ENCODE measurements around the gene CCDC106.

Gene CCDC106

DNA sequence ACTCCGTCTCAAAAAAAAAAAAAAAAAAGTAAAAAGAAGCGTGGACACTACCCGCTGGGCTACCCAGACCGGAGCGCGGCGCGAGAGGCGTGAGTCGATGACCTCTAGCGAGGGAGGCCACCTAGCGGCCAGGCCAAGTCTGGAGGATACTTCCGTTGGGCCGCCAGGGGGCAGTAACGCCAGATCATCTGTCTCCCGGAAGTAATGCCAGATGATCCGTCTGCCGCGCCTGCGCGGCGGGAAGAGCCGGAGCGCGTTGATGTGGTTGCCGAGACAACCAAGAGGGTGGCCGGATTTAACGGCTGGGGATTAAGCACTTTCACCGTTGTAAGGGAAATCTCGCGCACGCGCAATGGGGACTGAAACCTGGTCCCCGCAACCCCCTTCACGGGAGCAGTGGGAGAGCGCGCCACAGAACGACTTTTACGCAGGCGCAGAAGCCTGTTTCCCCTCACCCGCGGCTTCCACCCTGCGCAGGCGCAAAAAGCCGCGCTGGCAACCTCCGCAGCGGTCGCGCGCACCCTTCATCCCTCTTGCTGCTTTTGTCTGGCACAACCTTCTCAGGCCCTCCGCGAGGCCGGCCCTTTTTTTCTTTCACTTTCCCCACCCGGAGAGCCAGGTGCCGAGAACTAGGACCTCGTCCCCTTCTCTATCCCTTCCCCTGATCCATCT lies 5.8 kb downstream of the CCDC106 start:
- peak; percentile 98 for DNase-seq

DNA sequence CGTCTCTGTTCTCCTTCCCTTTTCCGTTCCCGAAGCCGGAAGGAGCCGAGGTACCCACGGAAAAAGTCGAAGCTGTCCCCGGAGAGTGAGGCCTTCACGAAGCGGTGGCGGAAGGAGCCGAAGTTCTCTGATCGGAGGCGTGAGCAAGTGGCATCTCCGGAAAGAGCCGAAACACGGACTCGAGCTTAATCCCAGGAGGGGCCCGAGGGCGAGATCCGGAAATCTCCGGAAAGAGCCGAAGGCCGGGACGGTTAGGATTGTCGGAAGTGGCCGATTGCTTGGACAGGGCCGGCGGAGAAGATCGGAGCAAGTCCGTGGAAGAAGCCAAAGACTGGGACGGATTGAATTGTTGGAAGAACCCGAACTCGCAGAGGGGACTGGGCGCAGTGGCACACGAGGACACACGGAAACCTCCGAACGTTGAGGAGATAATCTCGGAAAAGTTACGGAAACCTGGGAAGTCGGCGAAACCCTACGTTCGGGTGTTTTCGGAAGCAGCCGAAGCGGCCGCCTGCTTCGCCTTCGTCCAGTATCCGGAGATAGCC lies 6.4 kb downstream of the CCDC106 start:
- DNase-seq: peak; percentile 99

DNA sequence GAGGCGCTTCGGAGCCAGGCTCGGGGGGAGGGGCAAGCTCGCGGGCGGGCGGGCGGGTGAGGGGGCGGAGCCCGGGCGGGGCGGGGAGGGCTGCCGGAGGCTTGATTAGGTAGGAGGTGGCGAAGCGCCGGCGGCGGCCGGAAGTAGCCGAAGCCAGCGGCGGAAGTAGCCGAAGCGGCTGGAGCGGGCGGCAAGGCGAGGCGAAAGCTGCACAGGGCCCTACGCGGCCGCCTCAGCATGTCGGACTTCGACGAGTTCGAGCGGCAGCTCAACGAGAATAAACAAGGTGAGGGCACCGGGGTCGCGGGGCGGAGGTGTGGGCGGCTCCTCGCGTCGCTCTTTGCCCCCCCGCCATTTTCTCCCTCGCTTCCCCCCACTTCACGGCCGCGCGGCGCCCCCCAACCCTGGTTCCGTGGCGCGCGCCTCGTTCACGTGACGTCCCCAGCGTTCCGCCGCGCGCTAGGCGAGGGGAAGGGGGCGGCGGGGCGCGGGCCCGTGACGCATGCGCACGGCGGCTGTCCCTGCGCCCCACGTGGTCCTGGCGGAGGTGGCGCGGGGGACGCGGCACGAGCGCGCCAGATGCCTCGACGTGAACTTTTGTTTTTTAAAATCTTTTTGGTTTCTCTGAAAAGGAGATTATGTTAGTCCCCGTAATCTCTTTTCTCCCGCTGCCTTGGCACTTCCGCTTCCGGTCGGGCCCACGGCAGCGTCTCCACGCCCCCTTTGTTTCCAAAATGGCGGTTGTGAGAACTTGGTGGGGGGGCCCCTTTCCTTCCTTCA lies 7.0 kb downstream of the CCDC106 start, which contains the start of gene U2AF2:
TSS of gene U2AF2 (plus strand) at position 168 of the 780 bp plus-strand sequence. CDS start at position 238, 70 bp downstream.
- peak; percentile 98 for DNase-seq

DNA sequence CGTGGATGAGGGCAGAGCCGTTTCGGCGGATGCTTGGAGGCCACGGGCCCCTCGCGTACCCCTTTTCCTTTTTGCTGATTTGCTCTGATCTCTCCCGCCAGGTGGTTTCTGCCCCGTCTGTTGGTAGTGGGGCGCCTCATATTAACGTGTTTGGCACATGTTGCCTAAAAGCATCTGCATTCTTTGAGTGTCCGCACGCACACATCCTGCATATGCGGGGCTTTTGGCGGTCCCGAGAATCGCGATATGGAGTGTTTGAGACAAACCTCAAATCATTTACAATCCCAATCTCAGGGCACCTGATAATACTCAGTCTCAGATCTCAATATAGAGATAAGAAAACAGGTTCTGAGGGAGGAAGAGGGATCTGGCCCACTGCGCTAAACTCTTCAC lies 7.6 kb downstream of the CCDC106 start:
- DNase-seq: no peak

DNA sequence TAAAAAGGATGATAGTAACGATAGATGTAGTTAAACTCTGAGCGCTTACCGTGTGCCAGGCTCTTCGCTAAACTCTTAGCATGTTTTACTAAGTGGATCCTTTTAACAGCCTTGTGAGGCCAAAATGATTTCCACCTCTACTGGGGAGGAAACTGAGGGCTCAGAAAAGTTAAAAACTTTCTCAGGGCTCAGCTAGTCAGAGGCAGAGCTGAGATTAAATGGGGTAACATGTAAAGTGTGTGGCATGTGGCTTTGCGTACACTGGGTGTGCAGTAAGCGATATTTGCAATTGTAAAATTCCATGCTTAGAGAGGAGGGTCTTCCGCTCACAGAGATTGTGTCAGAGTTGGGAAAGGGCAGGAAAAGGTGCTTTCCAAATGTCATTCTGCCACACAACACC lies 8.5 kb downstream of the CCDC106 start:
- no peak for DNase-seq

DNA sequence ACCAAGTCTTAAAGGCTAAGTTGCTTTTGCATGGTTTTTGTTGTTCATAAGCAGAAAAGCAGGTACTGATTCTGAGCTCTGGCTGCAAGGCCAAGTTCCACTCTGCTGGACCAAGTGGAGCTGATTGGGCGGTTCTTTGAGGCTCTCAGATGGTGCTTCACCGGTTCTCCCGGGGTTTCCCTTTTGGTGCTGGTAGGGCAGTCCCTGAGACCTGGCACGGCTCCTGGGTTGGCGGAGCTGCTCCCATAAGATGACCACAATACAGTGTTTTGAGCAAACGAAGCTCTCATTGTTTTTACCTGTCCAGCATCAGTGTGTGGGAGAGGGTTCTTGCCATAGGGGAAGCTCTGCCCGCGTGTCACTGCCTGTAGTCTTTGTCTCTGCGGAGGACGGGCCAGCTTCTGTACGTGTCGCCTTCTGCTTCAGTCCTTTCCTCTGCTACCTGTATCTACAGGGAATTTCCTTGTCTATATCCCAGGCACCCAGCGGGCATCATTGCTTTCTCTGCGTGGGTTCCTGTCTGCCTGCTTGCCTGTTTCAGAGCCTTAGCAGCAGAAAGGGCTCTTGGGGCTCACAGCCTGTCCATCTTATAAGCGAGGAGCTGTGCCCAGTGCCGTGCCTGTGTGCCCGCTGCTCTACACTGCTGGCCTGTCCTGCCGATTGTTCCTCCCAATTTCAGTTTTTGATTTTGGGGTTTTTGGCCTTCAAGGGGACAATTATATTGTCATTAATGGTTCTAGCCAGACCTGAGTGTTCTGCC lies 9.2 kb downstream of the CCDC106 start:
- no peak for DNase-seq

DNA sequence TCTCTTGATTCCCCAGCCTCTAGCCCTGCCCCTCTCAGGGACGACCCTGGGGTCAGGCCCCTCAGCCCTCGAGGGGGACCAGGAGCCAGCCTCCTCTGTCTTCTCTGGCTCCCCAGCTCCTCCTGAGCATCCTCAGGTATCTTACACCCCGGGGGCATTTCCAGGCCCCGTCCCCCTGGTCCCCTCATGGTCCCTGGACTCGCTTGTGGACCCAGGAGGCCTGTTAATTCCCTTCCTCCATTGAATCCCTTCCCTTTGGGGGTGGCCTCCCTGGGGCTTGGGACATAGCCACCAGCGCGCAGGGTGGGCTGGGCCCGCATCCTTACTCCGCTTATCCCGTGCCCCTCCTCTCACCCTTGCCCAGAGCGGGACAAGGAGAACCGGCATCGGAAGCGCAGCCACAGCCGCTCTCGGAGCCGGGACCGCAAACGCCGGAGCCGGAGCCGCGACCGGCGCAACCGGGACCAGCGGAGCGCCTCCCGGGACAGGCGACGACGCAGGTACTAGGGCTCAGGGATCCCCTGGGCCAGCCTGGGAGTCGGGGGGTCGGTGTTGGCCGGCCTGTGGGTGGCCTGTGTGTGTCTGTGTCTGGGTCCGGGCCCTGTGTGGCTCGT lies 10.9 kb downstream of the CCDC106 start:
- DNase-seq: no peak

DNA sequence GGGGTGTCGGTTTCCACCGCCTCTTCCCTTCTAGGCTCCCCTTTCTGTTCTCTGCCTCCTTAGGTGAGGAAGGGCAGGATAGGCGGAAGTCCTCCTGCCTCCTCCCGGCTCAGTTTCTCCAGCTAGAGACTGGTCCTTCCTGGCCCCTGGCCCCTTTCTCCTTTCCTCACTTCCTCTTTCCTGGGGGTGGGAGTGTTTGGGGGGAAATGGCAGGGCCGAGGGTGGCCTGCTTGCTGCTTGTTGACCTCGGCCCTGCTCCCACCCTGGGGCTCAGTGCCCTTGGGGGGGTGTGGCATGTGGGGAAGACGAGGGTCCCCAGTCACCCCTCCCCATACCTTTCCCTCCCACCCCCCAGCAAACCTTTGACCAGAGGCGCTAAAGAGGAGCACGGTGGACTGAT lies 11.8 kb downstream of the CCDC106 start:
- no peak for DNase-seq

DNA sequence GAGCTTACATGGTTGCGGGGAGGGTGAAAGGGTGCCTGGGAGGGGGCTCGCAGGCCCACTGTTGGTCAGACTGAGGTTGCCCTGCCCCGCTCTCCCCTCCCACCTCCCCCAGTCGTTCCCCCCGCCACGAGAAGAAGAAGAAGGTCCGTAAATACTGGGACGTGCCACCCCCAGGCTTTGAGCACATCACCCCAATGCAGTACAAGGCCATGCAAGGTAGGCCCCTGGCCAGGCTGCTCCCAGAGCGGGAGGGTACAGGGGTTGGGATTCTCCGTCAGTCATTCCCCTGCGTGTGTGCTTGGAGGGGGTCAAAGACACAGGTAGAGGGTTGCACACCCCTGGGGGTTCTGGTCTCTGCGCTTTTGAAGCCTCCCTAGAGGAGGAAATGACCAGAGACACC lies 12.4 kb downstream of the CCDC106 start:
- no peak for DNase-seq

DNA sequence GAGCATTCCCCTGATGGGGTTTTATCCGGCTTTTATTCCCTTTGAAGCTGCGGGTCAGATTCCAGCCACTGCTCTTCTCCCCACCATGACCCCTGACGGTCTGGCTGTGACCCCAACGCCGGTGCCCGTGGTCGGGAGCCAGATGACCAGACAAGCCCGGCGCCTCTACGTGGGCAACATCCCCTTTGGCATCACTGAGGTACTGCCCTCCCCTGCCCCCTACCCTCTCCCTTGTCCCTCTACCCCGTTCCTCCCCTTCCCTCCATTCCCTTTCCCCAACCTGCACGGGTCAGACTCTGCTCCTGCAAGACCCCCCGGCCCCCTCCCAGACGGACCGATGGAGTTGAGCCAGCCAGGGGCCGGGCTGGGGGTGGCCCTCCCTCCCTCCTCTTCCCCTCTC lies 13.0 kb downstream of the CCDC106 start:
- no peak for DNase-seq

DNA sequence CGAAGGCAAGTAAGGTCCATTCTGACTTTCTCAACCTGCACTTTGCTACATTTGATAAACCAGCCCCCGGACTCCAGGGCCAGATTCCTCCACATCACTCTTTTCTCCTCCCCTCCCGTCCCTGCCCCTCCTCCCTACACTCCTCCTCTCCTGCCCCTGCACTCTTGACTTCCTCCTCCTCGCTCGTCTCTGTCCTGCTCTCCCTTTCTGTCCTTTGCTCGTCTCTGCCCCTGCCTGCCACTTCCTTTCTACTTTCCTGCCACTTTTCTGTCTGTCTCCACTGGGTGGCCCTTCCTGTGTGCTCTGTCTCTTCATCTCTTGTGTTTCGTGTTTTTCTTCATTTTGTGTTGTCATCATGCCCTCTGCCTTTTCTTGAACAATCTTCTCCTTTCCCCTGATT lies 13.8 kb downstream of the CCDC106 start:
- DNase-seq: no peak

DNA sequence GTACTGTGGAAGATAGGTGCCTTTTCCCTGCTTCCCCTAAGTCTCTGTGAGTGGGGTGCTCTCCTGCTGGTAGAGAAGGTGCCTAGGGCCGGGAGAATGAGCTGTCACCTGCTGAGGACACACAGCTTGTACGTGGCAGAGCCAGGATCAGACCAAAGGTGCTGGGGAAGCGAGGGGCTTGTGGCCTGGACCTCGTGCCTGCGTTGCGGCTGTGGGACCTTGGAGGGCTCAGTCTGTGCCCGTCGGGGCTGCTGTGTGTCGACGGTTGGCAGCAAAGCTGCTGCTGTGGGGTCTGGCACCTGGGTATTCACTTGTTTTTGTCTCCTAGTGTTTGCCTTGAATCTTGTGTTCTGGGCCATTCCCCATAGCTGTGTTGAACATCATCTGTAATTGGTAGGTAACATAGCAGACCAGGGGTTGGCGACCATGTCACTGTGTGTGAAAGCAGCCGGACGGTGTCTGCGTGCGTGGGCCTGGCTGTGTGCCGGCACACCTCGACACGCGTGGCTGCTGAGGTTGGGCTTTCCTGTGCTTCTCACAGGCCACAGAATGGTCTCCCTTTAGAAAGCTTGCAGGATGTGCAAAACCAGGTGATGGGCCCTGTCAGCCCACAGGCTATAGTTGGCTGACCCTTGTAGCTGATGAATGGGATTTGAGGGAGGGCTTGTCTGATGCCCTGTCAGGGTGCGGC lies 16.0 kb downstream of the CCDC106 start:
- DNase-seq: no peak

DNA sequence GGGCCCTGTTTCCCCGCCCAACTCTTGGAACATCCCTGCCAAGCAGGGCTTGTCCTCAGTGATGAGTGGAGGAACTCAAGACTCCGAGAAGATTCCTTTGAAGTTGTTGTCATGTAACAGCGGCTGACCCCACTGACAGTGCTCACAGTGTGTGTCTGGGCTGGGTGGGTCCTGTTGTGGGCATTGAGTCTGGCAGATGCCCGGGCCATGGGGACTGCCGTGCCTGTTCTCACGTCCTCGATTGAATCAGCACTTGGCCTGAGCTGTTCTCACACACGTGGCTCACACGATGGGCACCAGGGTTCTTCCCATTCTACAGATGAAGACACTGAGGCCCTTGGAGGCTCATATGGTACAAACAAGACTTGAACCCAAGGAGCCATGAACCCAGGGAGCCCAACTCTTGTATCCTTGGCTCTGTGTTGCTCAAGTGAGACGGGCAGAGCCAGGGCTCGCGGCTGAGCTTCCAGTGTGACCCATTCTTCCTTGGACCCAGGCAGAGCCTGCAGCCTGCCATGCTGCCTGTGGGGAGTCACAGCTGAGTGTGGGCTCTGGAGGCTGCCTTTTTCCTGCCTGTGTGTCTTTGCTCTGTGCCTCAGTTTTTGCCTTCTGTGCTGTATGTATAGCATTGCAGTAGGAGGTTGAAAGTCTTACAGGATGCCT lies 18.5 kb downstream of the CCDC106 start:
- DNase-seq: no peak

DNA sequence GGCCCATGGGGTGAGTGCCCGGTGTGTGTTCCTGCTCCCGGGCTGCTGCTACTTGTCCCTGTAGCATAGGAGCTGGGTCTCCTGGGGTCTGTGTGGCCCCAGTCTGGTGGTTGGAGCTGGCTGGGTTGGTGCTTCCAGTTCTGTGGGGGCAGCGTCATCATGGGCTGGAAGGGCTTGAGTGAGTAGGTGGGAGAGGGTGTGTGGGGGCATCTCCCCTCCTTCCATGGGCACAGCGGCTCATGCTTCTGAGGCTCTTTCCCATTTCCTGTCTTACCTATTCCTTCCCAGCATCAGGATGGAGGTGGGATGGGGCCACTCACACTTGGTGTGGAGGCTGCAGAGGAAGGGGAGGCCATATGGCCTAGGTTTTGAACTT lies 19.0 kb downstream of the CCDC106 start:
- no peak for DNase-seq

DNA sequence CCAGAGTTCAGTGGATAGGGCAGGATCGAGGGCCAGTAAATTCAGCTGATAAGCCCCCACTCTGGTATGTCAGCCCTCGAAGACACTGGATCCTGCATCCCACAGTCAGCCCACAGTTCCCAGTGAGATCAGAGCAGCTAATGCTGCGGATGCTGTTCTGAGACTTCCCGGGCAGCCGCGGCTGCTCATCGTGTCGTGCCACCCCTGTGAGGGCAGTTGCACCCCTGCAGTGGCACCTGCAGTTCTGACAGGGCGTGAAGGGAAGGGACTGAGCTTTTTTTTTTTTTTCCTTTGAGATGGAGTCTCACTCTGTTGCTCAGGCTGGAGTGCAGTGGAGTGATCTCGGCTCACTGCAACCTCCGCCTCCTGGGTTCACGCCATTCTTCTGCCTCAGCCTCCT lies 19.5 kb downstream of the CCDC106 start:
- no peak for DNase-seq

DNA sequence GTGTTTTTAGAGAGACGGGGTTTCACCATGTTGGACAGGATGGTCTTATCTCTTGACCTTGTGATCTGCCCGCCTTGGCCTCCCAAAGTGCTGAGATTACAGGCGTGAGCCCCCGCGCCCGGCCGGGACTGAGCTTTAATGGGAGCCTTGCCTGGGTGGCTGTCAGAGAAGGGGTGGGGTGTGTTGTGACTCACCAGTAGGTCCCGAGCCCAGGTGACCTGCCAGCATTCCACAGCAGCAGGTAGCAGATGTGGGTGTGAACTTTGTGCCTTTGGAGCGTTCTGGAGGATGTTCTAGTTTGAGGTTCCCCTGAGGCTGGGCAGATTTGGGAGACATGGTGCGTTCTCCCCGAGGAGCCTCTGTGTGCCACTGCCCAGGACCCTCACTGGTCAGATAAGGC lies 19.9 kb downstream of the CCDC106 start:
- no peak for DNase-seq

DNA sequence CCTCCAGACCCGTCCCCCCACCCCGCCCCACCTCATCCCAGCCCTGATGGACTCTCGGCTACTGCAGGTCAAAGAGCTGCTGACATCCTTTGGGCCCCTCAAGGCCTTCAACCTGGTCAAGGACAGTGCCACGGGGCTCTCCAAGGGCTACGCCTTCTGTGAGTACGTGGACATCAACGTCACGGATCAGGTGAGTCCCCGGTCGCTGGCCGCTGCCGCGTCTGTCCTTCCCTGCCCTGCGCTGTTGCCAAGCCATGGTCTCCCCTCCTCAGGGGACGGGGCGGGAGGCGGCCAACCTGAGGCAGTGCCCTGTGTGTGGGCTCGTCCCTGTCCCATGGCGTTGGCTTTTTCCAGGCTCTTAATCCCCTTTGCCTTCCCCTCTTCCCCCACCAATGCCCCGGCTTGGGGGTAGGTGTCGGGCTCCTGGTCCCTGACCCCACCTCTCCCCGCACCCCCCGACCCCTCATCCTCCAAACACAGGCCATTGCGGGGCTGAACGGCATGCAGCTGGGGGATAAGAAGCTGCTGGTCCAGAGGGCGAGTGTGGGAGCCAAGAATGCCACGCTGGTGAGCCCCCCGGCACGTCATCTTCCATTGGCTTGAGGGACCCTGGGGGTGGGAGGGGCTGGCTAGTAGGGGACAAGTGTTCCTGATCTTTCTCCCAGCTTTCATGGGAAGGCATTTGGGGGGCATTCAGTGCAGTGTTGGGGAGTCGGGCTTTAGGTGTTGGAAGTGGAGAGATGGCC lies 20.8 kb downstream of the CCDC106 start:
- DNase-seq: no peak

DNA sequence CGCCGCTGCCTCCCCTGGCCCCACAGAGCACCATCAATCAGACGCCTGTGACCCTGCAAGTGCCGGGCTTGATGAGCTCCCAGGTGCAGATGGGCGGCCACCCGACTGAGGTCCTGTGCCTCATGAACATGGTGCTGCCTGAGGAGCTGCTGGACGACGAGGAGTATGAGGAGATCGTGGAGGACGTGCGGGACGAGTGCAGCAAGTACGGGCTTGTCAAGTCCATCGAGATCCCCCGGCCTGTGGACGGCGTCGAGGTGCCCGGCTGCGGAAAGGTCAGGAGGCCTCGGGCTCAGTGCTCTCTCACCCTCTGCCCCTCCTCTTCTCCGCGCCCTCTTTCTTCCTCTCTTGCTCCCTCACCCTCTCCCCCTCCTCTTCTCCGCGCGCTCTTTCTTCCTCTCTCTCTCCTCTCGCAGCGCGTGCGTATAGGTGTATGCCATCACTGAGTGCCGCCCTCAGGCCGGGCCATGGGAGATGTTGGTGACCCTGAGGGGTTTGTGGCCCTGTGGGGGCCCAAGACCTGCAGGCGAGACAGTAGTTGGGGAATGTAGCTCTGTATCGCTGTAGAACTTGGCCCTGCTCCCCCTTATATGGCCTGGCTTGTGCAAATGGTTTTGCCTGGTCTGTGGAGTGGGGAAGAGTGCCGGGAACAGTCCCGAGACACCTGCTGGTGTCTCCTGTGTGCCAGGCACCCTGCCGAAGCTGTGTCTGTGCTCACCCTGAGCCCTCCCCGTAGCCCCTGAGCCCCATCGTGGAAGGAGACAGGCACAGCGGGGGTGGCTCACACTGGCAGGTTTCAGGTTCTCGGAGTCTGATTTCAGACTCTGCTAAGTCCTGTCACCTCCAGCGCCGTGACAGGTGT lies 21.6 kb downstream of the CCDC106 start:
- DNase-seq: no peak

DNA sequence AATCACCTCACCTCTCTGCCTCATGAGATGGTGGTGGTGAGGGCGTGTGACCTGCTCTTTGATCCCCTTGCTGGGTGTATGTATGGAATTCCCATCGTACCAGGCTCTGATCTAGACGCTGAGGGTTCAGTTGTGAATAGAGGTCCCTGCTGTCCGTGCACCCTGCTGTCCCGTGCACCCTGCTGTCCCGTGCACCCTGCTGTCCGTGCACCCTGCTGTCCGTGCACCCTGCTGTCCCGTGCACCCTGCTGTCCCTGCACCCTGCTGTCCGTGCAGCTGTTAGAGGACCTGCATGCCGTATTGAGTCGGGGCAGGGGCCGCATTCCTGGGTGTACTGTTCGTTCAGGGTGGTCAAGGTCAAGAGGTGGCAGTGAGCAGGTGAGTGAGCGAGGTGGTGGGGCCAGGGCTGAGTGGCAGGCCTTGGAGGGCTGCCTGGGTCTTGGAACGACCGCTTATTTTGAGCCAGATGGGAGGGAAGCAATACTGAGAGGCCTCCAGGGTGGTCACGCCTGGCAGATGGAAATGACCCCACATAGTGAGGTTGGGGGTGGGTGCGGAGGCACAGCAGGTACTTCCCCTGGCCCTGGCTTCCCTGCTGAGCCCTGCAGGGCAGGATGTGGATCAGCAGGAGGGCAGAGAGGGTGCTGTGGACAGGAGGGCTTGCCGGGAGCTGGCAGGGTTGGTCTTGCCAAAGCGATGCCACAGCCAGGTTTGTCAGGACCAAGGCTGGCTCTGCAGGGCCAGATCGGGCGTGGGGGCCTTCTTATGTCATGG lies 22.5 kb downstream of the CCDC106 start:
- no peak for DNase-seq

DNA sequence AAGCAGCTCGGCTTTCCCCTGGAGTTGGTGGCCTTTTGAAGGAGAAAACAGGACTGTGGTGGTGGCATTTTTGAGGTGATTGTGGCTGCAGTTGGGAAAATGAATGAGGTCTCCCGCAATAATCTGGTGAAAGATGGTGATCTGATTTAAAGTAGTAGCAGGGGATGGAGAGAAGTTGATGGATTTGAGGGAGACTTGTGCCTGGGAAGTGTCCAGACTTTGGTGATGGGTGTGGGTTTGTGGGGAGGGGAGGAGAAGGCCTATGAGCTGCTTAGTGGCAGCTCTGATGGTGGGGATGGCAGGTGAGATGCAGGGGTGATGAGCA lies 23.0 kb downstream of the CCDC106 start:
- DNase-seq: no peak
